Astrocyte of the spinal cord (primary cell): ENCODE measurements around the gene ANKRD53.
A peak's percentile ranks its signal among the peaks of the same experiment; 100 is the strongest.

ENCODE experiments used
- DNase-seq: peaks from one replicate; pipeline ENCODE4 v3.0.0; 2011; ENCODE audit warnings: low read depth, low spot score
- H3K4me3 ChIP-seq: 2 replicates; pipeline ENCODE4 v1.5.1; 2011; ENCODE audit warnings: low read depth, mild to moderate bottlenecking, low read length, moderate library complexity
- in situ Hi-C: cut with HindIII; loops from 2 replicates; pipeline ENCODE4 v1.10.0; 2017; ENCODE audit warnings: low sequenced_read_pairs
- TF ChIP-seq, protein P1 (sequence below): IDR thresholded peaks from 2 replicates; pipeline ENCODE4 v1.5.1; 2012; ENCODE audit warnings: low read depth, mild to moderate bottlenecking, low read length, inconsistent platforms

The ANKRD53 gene

GRCh38 chr2:70981421-70981820 is 3.0 kb downstream of the ANKRD53 start:
- in situ Hi-C loops, result no loop called here
- H3K4me3 ChIP-seq, result no peak overlapping the region
- DNase-seq, result no peak
- TF ChIP-seq, protein P1, sequence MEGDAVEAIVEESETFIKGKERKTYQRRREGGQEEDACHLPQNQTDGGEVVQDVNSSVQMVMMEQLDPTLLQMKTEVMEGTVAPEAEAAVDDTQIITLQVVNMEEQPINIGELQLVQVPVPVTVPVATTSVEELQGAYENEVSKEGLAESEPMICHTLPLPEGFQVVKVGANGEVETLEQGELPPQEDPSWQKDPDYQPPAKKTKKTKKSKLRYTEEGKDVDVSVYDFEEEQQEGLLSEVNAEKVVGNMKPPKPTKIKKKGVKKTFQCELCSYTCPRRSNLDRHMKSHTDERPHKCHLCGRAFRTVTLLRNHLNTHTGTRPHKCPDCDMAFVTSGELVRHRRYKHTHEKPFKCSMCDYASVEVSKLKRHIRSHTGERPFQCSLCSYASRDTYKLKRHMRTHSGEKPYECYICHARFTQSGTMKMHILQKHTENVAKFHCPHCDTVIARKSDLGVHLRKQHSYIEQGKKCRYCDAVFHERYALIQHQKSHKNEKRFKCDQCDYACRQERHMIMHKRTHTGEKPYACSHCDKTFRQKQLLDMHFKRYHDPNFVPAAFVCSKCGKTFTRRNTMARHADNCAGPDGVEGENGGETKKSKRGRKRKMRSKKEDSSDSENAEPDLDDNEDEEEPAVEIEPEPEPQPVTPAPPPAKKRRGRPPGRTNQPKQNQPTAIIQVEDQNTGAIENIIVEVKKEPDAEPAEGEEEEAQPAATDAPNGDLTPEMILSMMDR, result no peak

- H3K4me3 ChIP-seq, result no peak overlapping the region
- TF ChIP-seq, protein P1, result no peak
- in situ Hi-C loops, result no loop called here
- no peak for DNase-seq
Observed at GRCh38 chr2:70981866-70982810, 3.7 kb downstream of the ANKRD53 start.

DNA sequence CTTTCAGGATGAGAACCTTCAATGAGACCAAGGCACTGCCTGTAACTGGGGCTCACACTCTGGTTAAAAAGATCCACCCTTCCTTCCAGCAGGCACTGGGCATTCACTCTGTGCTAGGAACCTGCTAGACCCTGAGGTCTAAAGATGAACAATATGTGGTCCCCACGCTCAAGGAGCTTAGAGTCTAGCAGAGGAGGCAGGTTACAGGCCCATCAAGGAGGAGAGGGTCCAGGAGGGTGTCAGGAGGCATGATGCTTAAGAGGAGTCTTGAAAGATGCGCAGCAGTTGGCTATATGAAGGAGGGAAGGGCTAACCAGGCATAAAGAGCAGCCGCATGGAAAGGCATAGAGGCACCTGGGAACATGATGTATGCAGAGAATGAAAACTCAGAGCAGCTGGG is 4.5 kb downstream of the ANKRD53 start:
- TF ChIP-seq, protein P1, result no peak
- in situ Hi-C loops, result no loop called here
- DNase-seq, result no peak
- H3K4me3 ChIP-seq, result no peak overlapping the region

GRCh38 chr2:70983506-70984227 is 5.2 kb downstream of the ANKRD53 start:
- H3K4me3 ChIP-seq, result no peak overlapping the region
- in situ Hi-C loops, result no loop called here
- TF ChIP-seq, protein P1, result no peak
- no peak for DNase-seq

- no peak for DNase-seq
- TF ChIP-seq, protein P1, result no peak
- H3K4me3 ChIP-seq, result no peak overlapping the region
- in situ Hi-C loops, result no loop called here
Observed at GRCh38 chr2:70984228-70984575, 5.8 kb downstream of the ANKRD53 start.

DNA sequence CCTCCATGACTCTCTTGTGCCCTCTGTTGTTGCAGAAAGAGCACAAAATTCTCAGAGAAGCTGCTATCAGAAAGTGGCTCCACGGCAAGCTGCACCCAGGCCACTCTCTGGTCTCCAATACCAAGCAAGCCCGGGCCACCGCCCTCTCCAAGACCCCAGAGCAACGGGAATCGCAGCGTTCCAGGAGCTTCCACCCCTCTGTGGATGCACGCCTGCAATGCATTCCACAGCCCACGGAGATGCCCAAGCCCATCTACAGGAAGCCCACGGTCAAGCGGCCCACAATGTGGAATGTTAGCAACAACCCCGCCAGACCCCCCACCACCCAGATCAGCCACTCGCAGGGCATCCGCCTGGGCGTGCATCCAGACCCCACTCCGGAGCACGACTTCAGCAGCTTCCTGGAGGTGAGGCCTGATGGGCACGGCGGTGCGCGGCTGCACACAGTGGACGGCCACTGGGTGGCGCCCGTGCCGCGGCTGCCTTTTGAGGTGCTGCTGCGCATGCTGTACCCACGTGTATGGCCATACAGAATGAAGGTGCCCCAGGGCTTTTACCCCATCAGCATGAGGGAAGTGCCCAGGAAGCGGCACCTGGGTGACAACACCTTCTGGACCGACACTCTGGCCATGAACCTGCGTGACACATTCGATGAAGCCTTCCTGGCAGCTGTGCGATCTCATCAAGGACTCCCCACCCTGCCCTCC is 6.3 kb downstream of the ANKRD53 start:
- TF ChIP-seq, protein P1, result peak; percentile 94

More for the DNA sequence above, 6.3 kb downstream of the ANKRD53 start:
- in situ Hi-C loops, result no loop called here
- no peak overlapping the region for H3K4me3 ChIP-seq
- peak; percentile 46 for DNase-seq
